Measurements from ENCODE around the gene TRIM13.

- no peak for TF ChIP-seq CTCF (IDR thresholded peaks at IDR 0.05)
- TF ChIP-seq POLR2A (IDR thresholded peaks at IDR 0.05), result no peak
These were observed 19.6 kb downstream of the TRIM13 start for GRCh38 chr13:50016444-50016843.

Measured in adrenal gland (tissue), 5 donors.